MCF 10A (cell line): ENCODE data around the gene N4BP2L2. TPM values are rescaled to one million over a fixed set of nuclear protein-coding genes. Genes with fewer than 3 reads are reported as not detected.

Experiments used
- BruUV-seq: library from RNA; stranded (reverse); fragments of 400-500 nt; replicated peaks from 2 replicates; lab custom pipeline; 2021; lab: Mats Ljungman, UMichigan
- CTCF ChIA-PET: fragments of 300-600 bp; sonication (Branson Sonifier 250); formaldehyde crosslinking; extraction: SDS; loops from one replicate; lab custom pipeline; 2021; ENCODE audit warnings: antibody characterized with exemption, inconsistent platforms; lab: Yijun Ruan, JAX
- POLR2A ChIA-PET: fragments of 300-600, 350-650 bp; sonication (Branson Sonifier 250); formaldehyde crosslinking; extraction: SDS; loops from one replicate; lab custom pipeline; 2020; ENCODE audit warnings: antibody characterized with exemption, inconsistent platforms; lab: Yijun Ruan, JAX
- DNase-seq: peaks from one replicate; pipeline ENCODE4 v3.0.0-alpha.2; 2018; ENCODE audit not compliant: unreplicated experiment
- H3K27ac Mint-ChIP-seq: one replicate; pipeline ENCODE4 v1.8.0; 2022; ENCODE audit warnings: mild to moderate bottlenecking, low read depth, mixed read lengths; ENCODE audit not compliant: unreplicated experiment
- H3K27me3 Mint-ChIP-seq: one replicate; pipeline ENCODE4 v1.8.0; 2022; ENCODE audit warnings: mixed read lengths; ENCODE audit not compliant: insufficient read depth, unreplicated experiment
- H3K36me3 Mint-ChIP-seq: one replicate; pipeline ENCODE4 v1.8.0; 2022; ENCODE audit warnings: mild to moderate bottlenecking, moderate library complexity, mixed read lengths; ENCODE audit not compliant: insufficient read depth, unreplicated experiment
- H3K4me1 Mint-ChIP-seq: one replicate; pipeline ENCODE4 v1.8.0; 2022; ENCODE audit warnings: mixed read lengths; ENCODE audit not compliant: insufficient read depth, unreplicated experiment
- H3K4me3 Mint-ChIP-seq: one replicate; pipeline ENCODE4 v1.8.0; 2022; ENCODE audit warnings: mild to moderate bottlenecking, moderate library complexity, mixed read lengths; ENCODE audit not compliant: unreplicated experiment
- H3K9me3 Mint-ChIP-seq: one replicate; pipeline ENCODE4 v1.8.0; 2022; ENCODE audit warnings: mixed read lengths; ENCODE audit not compliant: unreplicated experiment
- intact Hi-C: fragments of 100-400 bp; cut with micrococcal nuclease; formaldehyde crosslinking; loops from 2 replicates; pipeline ENCODE4 v1.14.1; 2022
- total RNA-seq: library from RNA; stranded (reverse); gene quantifications from 2 replicates; pipeline ENCODE4 v1.2.3, GENCODE V29; 2022
- TF ChIP-seq, protein P1 (sequence below): fragments of 200-600 bp; IDR thresholded peaks from one replicate; pipeline ENCODE4 v1.8.0; 2022; ENCODE audit warnings: antibody characterized with exemption, mild to moderate bottlenecking; ENCODE audit not compliant: unreplicated experiment

N4BP2L2 gene
- total RNA-seq, 1 experiment from 2014 or later: 113 TPM

GRCh38 chr13:32453981-32454380 is 84.6 kb downstream of the N4BP2L2 start:
- Mint-ChIP-seq H3K36me3 (peaks cover 26% of the 10 kb centered on the region), H3K4me1 (peaks cover 4% of the 10 kb centered on the region), H3K4me3 (no peak overlapping the region), H3K9me3 (peaks cover 7% of the 10 kb centered on the region), H3K27me3 (no peaks in the 10 kb centered on the region), H3K27ac (no peak overlapping the region)
- intact Hi-C loops: no loop called here
- CTCF ChIA-PET: interaction anchor here (0.6 to 0.8 kb wide), 2 partner anchors 15 to 1121 kb away, joined by 3 to 5 read pairs; no protein-coding TSS in a partner anchor
- TF ChIP-seq, protein P1, sequence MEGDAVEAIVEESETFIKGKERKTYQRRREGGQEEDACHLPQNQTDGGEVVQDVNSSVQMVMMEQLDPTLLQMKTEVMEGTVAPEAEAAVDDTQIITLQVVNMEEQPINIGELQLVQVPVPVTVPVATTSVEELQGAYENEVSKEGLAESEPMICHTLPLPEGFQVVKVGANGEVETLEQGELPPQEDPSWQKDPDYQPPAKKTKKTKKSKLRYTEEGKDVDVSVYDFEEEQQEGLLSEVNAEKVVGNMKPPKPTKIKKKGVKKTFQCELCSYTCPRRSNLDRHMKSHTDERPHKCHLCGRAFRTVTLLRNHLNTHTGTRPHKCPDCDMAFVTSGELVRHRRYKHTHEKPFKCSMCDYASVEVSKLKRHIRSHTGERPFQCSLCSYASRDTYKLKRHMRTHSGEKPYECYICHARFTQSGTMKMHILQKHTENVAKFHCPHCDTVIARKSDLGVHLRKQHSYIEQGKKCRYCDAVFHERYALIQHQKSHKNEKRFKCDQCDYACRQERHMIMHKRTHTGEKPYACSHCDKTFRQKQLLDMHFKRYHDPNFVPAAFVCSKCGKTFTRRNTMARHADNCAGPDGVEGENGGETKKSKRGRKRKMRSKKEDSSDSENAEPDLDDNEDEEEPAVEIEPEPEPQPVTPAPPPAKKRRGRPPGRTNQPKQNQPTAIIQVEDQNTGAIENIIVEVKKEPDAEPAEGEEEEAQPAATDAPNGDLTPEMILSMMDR: no peak
- no TSS peak for BruUV-seq
- DNase-seq: no peak
- POLR2A ChIA-PET: interaction anchor here (1.2 to 1.4 kb wide), 2 partner anchors 15 to 64 kb away, joined by 3 to 4 read pairs; no protein-coding TSS in a partner anchor

- Mint-ChIP-seq H3K36me3 (no peaks in the 10 kb centered on the region), H3K27ac (no peak overlapping the region), H3K4me3 (no peak overlapping the region), H3K4me1 (peaks cover under 1% of the 10 kb centered on the region), H3K9me3 (no peaks in the 10 kb centered on the region), H3K27me3 (no peaks in the 10 kb centered on the region)
- BruUV-seq: no TSS peak
- CTCF ChIA-PET: no interaction called here
- TF ChIP-seq, protein P1: no peak
- POLR2A ChIA-PET: interaction anchor here (0.7 kb wide), 1 partner anchor 17 kb away, joined by 3 read pairs; no protein-coding TSS in a partner anchor
- DNase-seq: no peak
- intact Hi-C loops: no loop called here
Observed at GRCh38 chr13:32448972-32449371, 89.6 kb downstream of the N4BP2L2 start.

GRCh38 chr13:32447894-32448623 is 90.5 kb downstream of the N4BP2L2 start:
- no peaks in the 10 kb centered on the region for H3K4me1 Mint-ChIP-seq
- no TSS peak for BruUV-seq
- POLR2A ChIA-PET: interaction anchor here (0.9 kb wide), 1 partner anchor 15 kb away, joined by 3 read pairs; no protein-coding TSS in a partner anchor
- H3K4me3 Mint-ChIP-seq: no peak overlapping the region
- TF ChIP-seq, protein P1: no peak
- CTCF ChIA-PET: interaction anchor here (0.5 to 1.0 kb wide), 3 partner anchors 8 to 908 kb away, joined by 3 to 4 read pairs (median 3); no protein-coding TSS in a partner anchor
- intact Hi-C loops: no loop called here
- no peaks in the 10 kb centered on the region for H3K27me3 Mint-ChIP-seq
- no peak for DNase-seq
- no peaks in the 10 kb centered on the region for H3K9me3 Mint-ChIP-seq
- H3K27ac Mint-ChIP-seq: no peak overlapping the region
- peaks cover 5% of the 10 kb centered on the region for H3K36me3 Mint-ChIP-seq

DNA sequence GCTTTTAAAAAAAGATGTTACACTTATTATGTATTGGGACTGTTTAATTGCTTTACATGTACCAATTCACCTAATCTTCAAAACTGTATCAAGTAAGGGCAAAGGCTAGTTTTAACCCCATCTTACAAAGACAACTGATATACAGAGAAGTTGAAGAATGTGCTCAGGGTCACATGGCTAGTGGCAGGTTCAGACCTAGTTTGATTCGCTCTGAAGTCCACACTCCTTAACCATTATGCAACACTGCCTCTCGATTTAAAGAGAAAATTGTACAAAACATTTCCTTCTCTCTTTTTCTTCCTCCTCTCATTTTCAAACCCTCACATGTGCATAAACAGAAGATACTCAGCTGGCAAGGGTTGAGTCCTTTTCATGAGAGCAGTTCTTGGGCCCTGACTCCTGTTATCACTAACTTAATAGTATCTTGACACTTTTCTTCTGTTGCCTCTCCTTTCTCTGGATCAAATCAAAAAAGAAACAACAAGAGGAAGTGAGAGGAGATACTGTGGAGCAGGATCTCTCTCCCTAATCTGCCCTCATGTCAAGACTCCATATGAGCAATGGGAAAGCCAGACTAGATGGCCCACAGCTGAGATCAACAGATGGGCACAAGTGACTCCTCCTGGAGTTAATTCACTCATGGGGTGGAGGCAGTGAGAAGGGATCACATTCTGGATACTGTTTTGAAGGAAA is 91.7 kb downstream of the N4BP2L2 start:
- Mint-ChIP-seq H3K4me3 (no peak overlapping the region), H3K27me3 (no peaks in the 10 kb centered on the region), H3K27ac (peak overlapping the region; percentile 14), H3K36me3 (peaks cover 9% of the 10 kb centered on the region), H3K4me1 (no peaks in the 10 kb centered on the region), H3K9me3 (no peaks in the 10 kb centered on the region)
- no TSS peak for BruUV-seq
- ChIA-PET CTCF (no interaction called here), POLR2A (interaction anchor here (0.9 kb wide), 1 partner anchor 14 kb away, joined by 3 read pairs; no protein-coding TSS in a partner anchor)
- intact Hi-C loops: no loop called here
- TF ChIP-seq, protein P1: no peak
- DNase-seq: no peak
